Kidney (tissue), 14 donors: ENCODE data around the gene MAPK1. TPM values are rescaled to one million over a fixed set of nuclear protein-coding genes. Genes with fewer than 3 reads are reported as not detected.
"Not testable (repeated sequence)": the region's sequence is repeated elsewhere in the genome, so short reads cannot be mapped to it uniquely, and the experiment has no call there.

Experiments
- DNase-seq, 5 donors: peaks; one replicate each; pipeline ENCODE4 v3.0.0-alpha.2; 2013 to 2020
- FAIRE-seq: peaks from 2 replicates; lab custom pipeline; 2012; peaks lifted over from hg19 to GRCh38; lab: Jason Lieb, UNC
- H3K27ac ChIP-seq, 2 donors: one replicate each; pipeline ENCODE4 v1.7.0; 2013; ENCODE audit warnings: low read depth in 2 of 2, low read length in 2 of 2, inconsistent platforms in 1 of 2
- H3K27me3 ChIP-seq: one replicate; pipeline ENCODE4 v1.7.1; 2013; ENCODE audit warnings: low read length, inconsistent platforms; ENCODE audit not compliant: control insufficient read depth, insufficient read depth
- H3K36me3 ChIP-seq, 3 donors: one replicate each; pipeline versions ENCODE4 v1.7.0 to v1.7.1; 2013; ENCODE audit warnings: low read length in 3 of 3, control low read depth in 1 of 3, inconsistent platforms in 1 of 3; ENCODE audit not compliant: insufficient read depth in 3 of 3, control insufficient read depth in 2 of 3
- H3K4me1 ChIP-seq, 3 donors: one replicate each; pipeline versions ENCODE4 v1.7.0 to v1.7.1; 2013; ENCODE audit warnings: low read length in 3 of 3, inconsistent platforms in 1 of 3, low read depth in 1 of 3; ENCODE audit not compliant: control insufficient read depth in 2 of 3, insufficient read depth in 2 of 3
- H3K4me3 ChIP-seq, 3 donors: one replicate each; pipeline versions ENCODE4 v1.7.0 to v1.8.1; 2013; ENCODE audit warnings: low read length in 3 of 3, control low read depth in 1 of 3, inconsistent platforms in 1 of 3
- H3K9ac ChIP-seq, 3 donors: one replicate each; pipeline versions ENCODE4 v1.7.0 to v1.7.1; 2013; ENCODE audit warnings: low read length in 3 of 3, control low read depth in 1 of 3, inconsistent platforms in 1 of 3
- H3K9me3 ChIP-seq, 3 donors: one replicate each; pipeline versions ENCODE4 v1.7.0 to v1.7.1; 2013; ENCODE audit warnings: low read length in 3 of 3, control low read depth in 1 of 3, inconsistent platforms in 1 of 3; ENCODE audit not compliant: control insufficient read depth in 2 of 3, insufficient read depth in 1 of 3
- CTCF ChIP-seq: IDR thresholded peaks from 3 replicates; pipeline ENCODE4 v1.5.1; 2012; ENCODE audit warnings: mild to moderate bottlenecking, moderate library complexity, borderline replicate concordance; ENCODE audit not compliant: insufficient read depth; ENCODE audit errors: extremely low read depth
- intact Hi-C: fragments of 100-400 bp; cut with DNase I; formaldehyde crosslinking; loops from one replicate; pipeline ENCODE4 v1.11.1; 2022
- polyA plus RNA-seq: library from polyadenylated mRNA; stranded (reverse); fragments of 350-450 nt; fragmentation: Illumina TruSeq; extraction: RNeasy Lipid Tissue Mini Kit (QIAGEN cat#74804); gene quantifications from one replicate; pipeline ENCODE4 v1.2.3, GENCODE V29; 2014; ENCODE audit warnings: low read depth, low replicate concordance; ENCODE audit not compliant: insufficient read depth
- total RNA-seq: library from RNA; stranded (reverse); fragmentation: NEBNext Ultra II Directional; extraction: Animal tissue kit (Norgen Biotek cat#: 25700); gene quantifications from one replicate; pipeline ENCODE4 v1.2.1, GENCODE V29; 2021
- donor health status: control.
- donor health status: control.
- donor health status: control.
- donor health status: control.
- donor health status: control.
- donor health status: DM: yes; HTN: yes; CAD: no.
- donor health status: Normal renal cell carcinoma (clear cell type).

Gene MAPK1
- total and polyA plus RNA-seq, 2 donors from 2014 or later: 21.3 to 128 TPM

GRCh38 chr22:21727159-21727558 is 140.3 kb downstream of the MAPK1 start:
- Histone ChIP-seq H3K36me3 (no peaks in the 10 kb centered on the region), H3K4me3 (no peak overlapping the region), H3K27ac (no peak overlapping the region), H3K9ac (no peak overlapping the region), H3K27me3 (no peaks in the 10 kb centered on the region), H3K9me3 (no peaks in the 10 kb centered on the region), H3K4me1 (no peaks in the 10 kb centered on the region)
- no peak for FAIRE-seq
- DNase-seq: no peak
- TF ChIP-seq CTCF: no peak
- intact Hi-C loops: no loop called here

- peak in 4 of 5 donors; percentile 44 to 54 (median 46) for DNase-seq
Observed at GRCh38 chr22:21726650-21727049, 140.8 kb downstream of the MAPK1 start.

GRCh38 chr22:21725956-21726649 is 141.3 kb downstream of the MAPK1 start:
- Histone ChIP-seq H3K9me3 (no peaks in the 10 kb centered on the region), H3K36me3 (no peaks in the 10 kb centered on the region), H3K27me3 (no peaks in the 10 kb centered on the region), H3K4me3 (no peak overlapping the region), H3K4me1 (no peaks in the 10 kb centered on the region), H3K27ac (no peak overlapping the region), H3K9ac (no peak overlapping the region)
- FAIRE-seq: no peak
- intact Hi-C loops: no loop called here
- DNase-seq: no peak
- no peak for TF ChIP-seq CTCF

More at GRCh38 chr22:21726650-21727049, 140.8 kb downstream of the MAPK1 start:
- intact Hi-C loops: no loop called here
- peak; percentile 14 for TF ChIP-seq CTCF
- no peaks in the 10 kb centered on the region for H3K36me3 ChIP-seq
- no peak for FAIRE-seq
- no peak overlapping the region for H3K9ac ChIP-seq
- no peak overlapping the region for H3K27ac ChIP-seq
- no peak overlapping the region for H3K4me3 ChIP-seq
- H3K9me3 ChIP-seq: no peaks in the 10 kb centered on the region
- no peaks in the 10 kb centered on the region for H3K27me3 ChIP-seq
- no peaks in the 10 kb centered on the region for H3K4me1 ChIP-seq

GRCh38 chr22:21724496-21724895 is 142.9 kb downstream of the MAPK1 start:
- not testable (repeated sequence) for FAIRE-seq

GRCh38 chr22:21721195-21721852 is 146.1 kb downstream of the MAPK1 start:
- FAIRE-seq, DNase-seq, H3K9me3 ChIP-seq, H3K4me3 ChIP-seq, H3K9ac ChIP-seq, H3K27me3 ChIP-seq, H3K36me3 ChIP-seq, H3K27ac ChIP-seq, H3K4me1 ChIP-seq, intact Hi-C loops: not testable (repeated sequence)

More at GRCh38 chr22:21724496-21724895, 142.9 kb downstream of the MAPK1 start:
- intact Hi-C loops, H3K9me3 ChIP-seq, H3K9ac ChIP-seq, H3K36me3 ChIP-seq, H3K4me1 ChIP-seq, DNase-seq, H3K27ac ChIP-seq, H3K27me3 ChIP-seq, H3K4me3 ChIP-seq: not testable (repeated sequence)
